ENCODE data around the gene ST8SIA3.
"Not testable (repeated sequence)": the region's sequence is repeated elsewhere in the genome, so short reads cannot be mapped to it uniquely, and the experiment has no call there.

ST8SIA3 gene

GRCh38 chr18:57366528-57367081 lies 14.2 kb downstream of the ST8SIA3 start:
- no peak for DNase-seq (ENCODE audit: low spot score)

GRCh38 chr18:57372444-57372843 lies 20.1 kb downstream of the ST8SIA3 start:
- no peak for DNase-seq (ENCODE audit: low spot score)

- no peak for DNase-seq (ENCODE audit: low spot score)
Measured at GRCh38 chr18:57373017-57373416, 20.7 kb downstream of the ST8SIA3 start.

- DNase-seq (ENCODE audit: low spot score) = no peak
Measured at GRCh38 chr18:57376503-57376902, 24.1 kb downstream of the ST8SIA3 start.

GRCh38 chr18:57389271-57389670 lies 36.9 kb downstream of the ST8SIA3 start:
- DNase-seq (ENCODE audit: low spot score) = no peak

- DNase-seq (ENCODE audit: low spot score) = no peak
Measured at GRCh38 chr18:57390044-57390443, 37.7 kb downstream of the ST8SIA3 start.

GRCh38 chr18:57394749-57395148 lies 42.4 kb downstream of the ST8SIA3 start:
- not testable (repeated sequence) for DNase-seq (ENCODE audit: low spot score)

- DNase-seq (ENCODE audit: low spot score) = not testable (repeated sequence)
Measured at GRCh38 chr18:57396831-57397230, 44.5 kb downstream of the ST8SIA3 start.

GRCh38 chr18:57397440-57398132 lies 45.2 kb downstream of the ST8SIA3 start:
- peak; percentile 22 for DNase-seq (ENCODE audit: low spot score)

GRCh38 chr18:57404345-57404744 lies 52.0 kb downstream of the ST8SIA3 start:
- DNase-seq (ENCODE audit: low spot score) = no peak

- no peak for DNase-seq (ENCODE audit: low spot score)
Measured at GRCh38 chr18:57409650-57410049, 57.3 kb downstream of the ST8SIA3 start.

- no peak for DNase-seq (ENCODE audit: low spot score)
Measured at GRCh38 chr18:57410749-57411148, 58.4 kb downstream of the ST8SIA3 start.

- no peak for DNase-seq (ENCODE audit: low spot score)
Measured at GRCh38 chr18:57416542-57416941, 64.2 kb downstream of the ST8SIA3 start.

Measured in AG08396 (cell line).